Panc1 (cell line): Measurements from ENCODE around the gene DPAGT1.

ENCODE experiments used
- CTCF ChIP-seq: fragments of 450-650 bp; IDR thresholded peaks from 2 replicates; pipeline ENCODE4 v1.5.1; 2017; ENCODE audit warnings: mild to moderate bottlenecking
- POLR2AphosphoS5 ChIP-seq: IDR thresholded peaks from 2 replicates; pipeline ENCODE4 v1.6.1; 2012; ENCODE audit warnings: mild to moderate bottlenecking, low read depth, low read length, moderate library complexity
- SIN3A ChIP-seq: IDR thresholded peaks from 2 replicates; pipeline ENCODE4 v1.6.1; 2012; ENCODE audit warnings: low read depth, mild to moderate bottlenecking, low read length, moderate library complexity, borderline replicate concordance; ENCODE audit not compliant: insufficient read depth

GRCh38 chr11:119062779-119063178 lies 38.9 kb downstream of the DPAGT1 start:
- TF ChIP-seq CTCF = no peak
- no peak for TF ChIP-seq SIN3A
- no peak for TF ChIP-seq POLR2AphosphoS5
